Neural progenitor cell (in vitro differentiated cells): ENCODE measurements around the gene NBPF4.
"Not testable (repeated sequence)": the region's sequence is repeated elsewhere in the genome, so short reads cannot be mapped to it uniquely, and the experiment has no call there.

Experiments used
- CTCF ChIP-seq: fragments of 200-600 bp; sonication (generic); IDR thresholded peaks from 2 replicates; pipeline ENCODE4 v1.5.1; 2017; ENCODE audit warnings: antibody characterized with exemption, mild to moderate bottlenecking
- EZH2 ChIP-seq: fragments of 200-600 bp; sonication (generic); IDR thresholded peaks from 2 replicates; pipeline ENCODE4 v1.6.1; 2017; ENCODE audit warnings: antibody characterized with exemption, mild to moderate bottlenecking, moderate library complexity
- EZH2phosphoT487 ChIP-seq: fragments of 200-600 bp; sonication (generic); IDR thresholded peaks from 2 replicates; pipeline ENCODE4 v1.6.1; 2017; ENCODE audit warnings: antibody characterized with exemption

DNA sequence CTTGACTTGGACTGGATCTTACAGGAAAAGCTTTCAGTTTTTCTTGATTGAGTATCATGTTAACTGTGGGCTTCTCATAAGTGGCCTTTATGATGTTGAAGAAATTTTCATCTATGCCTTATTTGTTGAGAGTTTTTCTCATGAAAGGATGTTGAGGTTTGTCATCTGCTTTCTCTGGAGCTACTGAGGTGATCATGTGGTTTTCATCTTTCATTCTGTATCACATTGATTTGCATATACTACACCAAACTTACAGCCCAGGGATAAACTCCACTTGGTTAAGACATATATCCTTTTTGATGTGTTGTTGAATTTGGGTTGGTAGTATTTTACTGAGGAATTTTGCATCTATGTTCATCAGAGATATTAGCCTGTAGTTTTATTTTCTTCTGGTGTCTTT lies 11.6 kb upstream of the NBPF4 start:
- TF ChIP-seq CTCF, EZH2, EZH2phosphoT487: not testable (repeated sequence)
